GM12878 (cell line): ENCODE results near the gene FOXD1. TPM values are rescaled to one million over a fixed set of nuclear protein-coding genes. Genes with fewer than 3 reads are reported as not detected.

Source experiments
- ATAC-seq: fragments of 200-7000 bp; cut with Tn5 transposase; 3 replicates; pipeline ENCODE4 v1.9.1; 2020; ENCODE audit warnings: mild to moderate bottlenecking, moderate library complexity
- BruUV-seq: library from RNA; stranded (reverse); fragments of 400-500 nt; replicated peaks from 2 replicates; lab custom pipeline; 2021; lab: Mats Ljungman, UMichigan
- CTCF ChIA-PET: fragments of 300-600 bp; sonication (Branson Sonifier 250); formaldehyde crosslinking; extraction: SDS; loops from one replicate; lab custom pipeline; 2021; ENCODE audit warnings: inconsistent platforms; lab: Yijun Ruan, JAX
- POLR2A ChIA-PET: fragments of 350-600 bp; formaldehyde crosslinking; extraction: SDS; loops from one replicate; lab custom pipeline; 2021; ENCODE audit warnings: inconsistent platforms; lab: Charles Lee
- RAD21 ChIA-PET: fragments of 300-600 bp; sonication (Branson Sonifier 250); formaldehyde crosslinking; loops from one replicate; lab custom pipeline; 2023; ENCODE audit warnings: antibody characterized with exemption; ENCODE audit not compliant: unreplicated experiment; lab: Charles Lee
- SMC1A ChIA-PET: fragments of 300-600 bp; sonication (Branson Sonifier 250); formaldehyde crosslinking; loops from one replicate; lab custom pipeline; 2023; ENCODE audit not compliant: unreplicated experiment, uncharacterized antibody; lab: Charles Lee
- DNase-seq: peaks from one replicate; pipeline ENCODE4 v3.0.0-alpha.2; 2011; ENCODE audit warnings: low read depth, low spot score
- FAIRE-seq: peaks from 3 replicates; lab custom pipeline; 2011; peaks lifted over from hg19 to GRCh38; lab: Jason Lieb, UNC
- H2AFZ ChIP-seq: 2 replicates; pipeline ENCODE4 v1.6.0; 2011; ENCODE audit warnings: low read depth, low read length, control low read depth; ENCODE audit not compliant: control insufficient read depth
- H3K27ac ChIP-seq: 2 replicates; pipeline ENCODE4 v1.5.1; 2011; ENCODE audit warnings: control low read depth; ENCODE audit not compliant: control insufficient read depth, insufficient read depth
- H3K27me3 ChIP-seq, 2 experiments: replicated peaks in 1 of 2; 2 replicates each; pipeline versions ENCODE4 v1.6.0 to v1.6.1; 2011; ENCODE audit warnings: low read length in 1 of 2; ENCODE audit not compliant: control insufficient read depth in 2 of 2, insufficient read depth in 2 of 2
- H3K36me3 ChIP-seq, 2 experiments: 2 replicates each; pipeline ENCODE4 v1.5.1; 2011; ENCODE audit warnings: low read length in 1 of 2; ENCODE audit not compliant: control insufficient read depth in 2 of 2, insufficient read depth in 2 of 2
- H3K4me1 ChIP-seq: 2 replicates; pipeline ENCODE4 v1.6.1; 2011; ENCODE audit warnings: mild to moderate bottlenecking, low read length, moderate library complexity, mixed read lengths; ENCODE audit not compliant: control insufficient read depth, insufficient read depth
- H3K4me2 ChIP-seq: 2 replicates; pipeline ENCODE4 v1.6.0; 2011; ENCODE audit warnings: control low read depth; ENCODE audit not compliant: control insufficient read depth, insufficient read depth
- H3K4me3 ChIP-seq: fragments of 200-600 bp; sonication (generic); 2 replicates; pipeline ENCODE4 v1.5.1; 2016
- H3K79me2 ChIP-seq: 2 replicates; pipeline ENCODE4 v1.6.0; 2011; ENCODE audit warnings: low read length; ENCODE audit not compliant: control insufficient read depth, insufficient read depth
- H3K9ac ChIP-seq: 2 replicates; pipeline ENCODE4 v1.8.0; 2011; ENCODE audit warnings: low read length, control low read depth, mixed read lengths; ENCODE audit not compliant: control insufficient read depth, insufficient read depth
- H3K9me3 ChIP-seq: replicated peaks from 3 replicates; pipeline ENCODE4 v1.5.1; 2011; ENCODE audit warnings: mild to moderate bottlenecking, low read length; ENCODE audit not compliant: control insufficient read depth, insufficient read depth
- H4K20me1 ChIP-seq: 2 replicates; pipeline ENCODE4 v1.6.0; 2011; ENCODE audit not compliant: control insufficient read depth, insufficient read depth
- ASH2L ChIP-seq: fragments of 300-600, 200-600 bp; sonication (generic); IDR thresholded peaks from 2 replicates; pipeline ENCODE4 v1.6.1; 2017; ENCODE audit warnings: low read depth, mild to moderate bottlenecking, borderline replicate concordance
- CUX1 ChIP-seq: IDR thresholded peaks from 2 replicates; pipeline ENCODE4 v1.6.1; 2012; ENCODE audit warnings: improper control_type of control experiment, low read depth, low read length; ENCODE audit not compliant: insufficient replicate concordance
- ESRRA ChIP-seq: IDR thresholded peaks from 2 replicates; pipeline ENCODE4 v1.6.1; 2012; ENCODE audit warnings: mild to moderate bottlenecking, low read length, improper control_type of control experiment
- MAX ChIP-seq: IDR thresholded peaks from 2 replicates; pipeline ENCODE4 v1.6.1; 2012; ENCODE audit warnings: low read depth, low read length, improper control_type of control experiment
- MXI1 ChIP-seq: fragments of 150-350 bp; IDR thresholded peaks from 2 replicates; pipeline ENCODE4 v1.6.1; 2011; ENCODE audit warnings: low read depth, mild to moderate bottlenecking, inconsistent platforms, low read length, improper control_type of control experiment
- NFIC ChIP-seq: IDR thresholded peaks from 2 replicates; pipeline ENCODE4 v1.6.1; 2012; ENCODE audit warnings: low read depth, mild to moderate bottlenecking, inconsistent platforms, low read length, moderate library complexity
- NFXL1 ChIP-seq: fragments of 450-650 bp; IDR thresholded peaks from 2 replicates; pipeline ENCODE4 v1.6.1; 2017; ENCODE audit warnings: antibody characterized with exemption, mild to moderate bottlenecking, borderline replicate concordance
- SIN3A ChIP-seq: IDR thresholded peaks from 2 replicates; pipeline ENCODE4 v1.6.1; 2012; ENCODE audit warnings: low read depth, low read length, improper control_type of control experiment
- SP1 ChIP-seq: IDR thresholded peaks from one replicate; pipeline ENCODE4 v1.6.1; 2011; ENCODE audit warnings: low read depth, low read length
- ZNF592 ChIP-seq: fragments of 450-650 bp; IDR thresholded peaks from 2 replicates; pipeline ENCODE4 v1.6.1; 2017; ENCODE audit warnings: mild to moderate bottlenecking, moderate library complexity
- WGBS: methylation state at CpG from one replicate; pipeline ENCODE4 v1.1.6; 2016; ENCODE audit warnings: low lambda C conversion rate; ENCODE audit not compliant: insufficient replicate concordance, insufficient coverage; ENCODE audit errors: missing lambda C conversion rate; 5-methylcytosine and 5-hydroxymethylcytosine counted together
- in situ Hi-C: fragments of 300-500 bp; cut with MboI; formaldehyde crosslinking; loops from 9 replicates; pipeline ENCODE4 v1.14.3; 2018; ENCODE audit warnings: mixed read lengths
- intact Hi-C: fragments of 100-400 bp; cut with micrococcal nuclease; formaldehyde crosslinking; loops from one replicate; pipeline ENCODE4 v1.14.2; 2022; ENCODE audit not compliant: unreplicated experiment
- polyA plus RNA-seq, 11 experiments: library from polyadenylated mRNA; depleted of rRNA in 4 of 11; unstranded in 6 of 11; stranded (reverse) in 5 of 11; fragments of >200 nt; fragmentation: Nextera tagmentation in 4 of 11; fragmentation: Illumina TruSeq in 1 of 11; extraction: Ambion mirVana in 4 of 11; extraction: Trizol in 1 of 11; gene quantifications; 1 replicate in 1 of 11; 2 replicates in 10 of 11; pipeline versions ENCODE4 v1.2.1 to v1.2.3, GENCODE V29; 2011 to 2016; ENCODE audit warnings: inconsistent platforms in 2 of 11, missing spikeins in 2 of 11, low read depth in 1 of 11
- total RNA-seq, 4 experiments: library from RNA; depleted of rRNA in 3 of 4; stranded (reverse); fragments of >200 nt in 3 of 4; fragmentation: Illumina TruSeq in 1 of 4; extraction: Trizol in 1 of 4; gene quantifications; 2 replicates each; pipeline versions ENCODE4 v1.2.1 to v1.2.3, GENCODE V29; 2013 to 2021
- TF ChIP-seq, protein P1 (sequence below): fragments of 450-650 bp; IDR thresholded peaks from 2 replicates; pipeline ENCODE4 v1.6.1; 2017; ENCODE audit warnings: mild to moderate bottlenecking, low read depth, inconsistent platforms; ENCODE audit not compliant: poor library complexity, severe bottlenecking

The FOXD1 gene
- total and polyA plus RNA-seq, 10 of the 15 experiments (the other 5 are each of a cell fraction or from before 2014, with no cell fraction given): not detected

- SMC1A ChIA-PET: interaction anchor here (1.2 kb wide), 1 partner anchor 9 kb away, joined by 3 read pairs; no protein-coding TSS in a partner anchor
- FAIRE-seq (no peak), DNase-seq (no peak), ATAC-seq (no peak)
- Histone ChIP-seq H3K9me3 (peaks cover 2% of the 10 kb centered on the region; the same call in 1 of the 3 replicates), H3K27me3 (peaks cover 15 to 28% of the 10 kb centered on the region in 2 experiments), H3K9ac (no peak overlapping the region), H3K36me3 (no peaks in the 10 kb centered on the region), H3K27ac (no peak overlapping the region), H4K20me1 (no peaks in the 10 kb centered on the region), H3K4me1 (no peaks in the 10 kb centered on the region), H3K4me3 (no peak overlapping the region), H2AFZ (no peak overlapping the region), H3K4me2 (no peak overlapping the region), H3K79me2 (no peaks in the 10 kb centered on the region)
- POLR2A ChIA-PET: no interaction called here
- intact Hi-C loops: no loop called here
- WGBS: 31% methylated on average over 10 of the region's 10 CpGs
- in situ Hi-C loops: no loop called here
- no TSS peak for BruUV-seq
- CTCF ChIA-PET: interaction anchor here (0.6 to 2.2 kb wide), 3 partner anchors 9 to 36 kb away, joined by 3 to 8 read pairs (median 4); no protein-coding TSS in a partner anchor
- RAD21 ChIA-PET: no interaction called here
- TF ChIP-seq NFXL1 (no peak), SIN3A (no peak), MXI1 (no peak), NFIC (no peak), SP1 (no peak), ZNF592 (no peak), MAX (no peak), CUX1 (no peak), ASH2L (no peak), ESRRA (no peak)
- TF ChIP-seq, protein P1, sequence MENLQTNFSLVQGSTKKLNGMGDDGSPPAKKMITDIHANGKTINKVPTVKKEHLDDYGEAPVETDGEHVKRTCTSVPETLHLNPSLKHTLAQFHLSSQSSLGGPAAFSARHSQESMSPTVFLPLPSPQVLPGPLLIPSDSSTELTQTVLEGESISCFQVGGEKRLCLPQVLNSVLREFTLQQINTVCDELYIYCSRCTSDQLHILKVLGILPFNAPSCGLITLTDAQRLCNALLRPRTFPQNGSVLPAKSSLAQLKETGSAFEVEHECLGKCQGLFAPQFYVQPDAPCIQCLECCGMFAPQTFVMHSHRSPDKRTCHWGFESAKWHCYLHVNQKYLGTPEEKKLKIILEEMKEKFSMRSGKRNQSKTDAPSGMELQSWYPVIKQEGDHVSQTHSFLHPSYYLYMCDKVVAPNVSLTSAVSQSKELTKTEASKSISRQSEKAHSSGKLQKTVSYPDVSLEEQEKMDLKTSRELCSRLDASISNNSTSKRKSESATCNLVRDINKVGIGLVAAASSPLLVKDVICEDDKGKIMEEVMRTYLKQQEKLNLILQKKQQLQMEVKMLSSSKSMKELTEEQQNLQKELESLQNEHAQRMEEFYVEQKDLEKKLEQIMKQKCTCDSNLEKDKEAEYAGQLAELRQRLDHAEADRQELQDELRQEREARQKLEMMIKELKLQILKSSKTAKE: no peak
Measured at GRCh38 chr5:73417303-73418034, 31.1 kb downstream of the FOXD1 start.
